Motor neuron (in vitro differentiated cells): ENCODE data around the gene TCTN2. TPM values are rescaled to one million over a fixed set of nuclear protein-coding genes. Genes with fewer than 3 reads are reported as not detected.

Experiments used
- ATAC-seq, 8 experiments: fragments of 200-7000 bp; cut with Tn5 transposase; replicated peaks in 6 of 8; 2 replicates each; pipeline ENCODE4 v1.8.0; 2021; ENCODE audit warnings: mild to moderate bottlenecking in 8 of 8, moderate library complexity in 8 of 8
- H3K27ac ChIP-seq, 2 donors: fragments of 250-450 bp; sonication (Bioruptor Pico); 2 replicates each; pipeline ENCODE4 v1.9.0; 2021; ENCODE audit warnings: antibody characterized with exemption in 2 of 2, mild to moderate bottlenecking in 2 of 2, moderate library complexity in 1 of 2
- H3K4me1 ChIP-seq, 2 donors: fragments of 250-450 bp; sonication (Bioruptor Pico); replicated peaks in 1 of 2; 2 replicates each; pipeline ENCODE4 v1.6.1; 2021; ENCODE audit warnings: antibody characterized with exemption in 2 of 2, mild to moderate bottlenecking in 2 of 2, moderate library complexity in 1 of 2
- H3K4me3 ChIP-seq, 5 donors: fragments of 250-450 bp; sonication (Bioruptor Pico); 2 replicates each; pipeline ENCODE4 v1.9.0; 2021; ENCODE audit warnings: antibody characterized with exemption in 5 of 5, mild to moderate bottlenecking in 5 of 5, moderate library complexity in 4 of 5
- WGBS, 10 experiments: fragments of 450-650 bp; shearing (Covaris generic); methylation state at CpG; one replicate each; pipeline ENCODE4 v1.0.0; 2022; 5-methylcytosine and 5-hydroxymethylcytosine counted together
- in situ Hi-C, 9 experiments: fragments of 400-800 bp; cut with MboI; loops; one replicate each; pipeline ENCODE4 v1.15.0; 2021; ENCODE audit warnings: low sequenced_read_pairs in 9 of 9, low pct_unique_long_range_greater_than_20kb in 2 of 9; ENCODE audit not compliant: unreplicated experiment in 9 of 9
- total RNA-seq, 8 experiments: library from RNA; unstranded; fragments of 300-600 nt; gene quantifications; 2 replicates each; pipeline versions ENCODE4 v1.2.3 to v1.2.4, GENCODE V29; 2022

TCTN2 gene
- total RNA-seq, 8 experiments from 2014 or later, result 2.4 to 33.3 (median 9.6) TPM

GRCh38 chr12:123754041-123754772 is 83.3 kb downstream of the TCTN2 start:
- WGBS, 10 experiments, result 85 to 100% (median 92%) methylated on average over 3 to 8 of the region's 12 CpGs; no CpG with 5 or more reads in 3 of the 10 experiments
- Histone ChIP-seq H3K4me1 (no peaks in the 10 kb centered on the region), H3K27ac (no peak overlapping the region), H3K4me3 (no peak overlapping the region)
- in situ Hi-C loops, result no loop called here
- ATAC-seq, result no peak

GRCh38 chr12:123757561-123757960 is 86.6 kb downstream of the TCTN2 start:
- Histone ChIP-seq H3K4me1 (peaks cover 0 to 4% of the 10 kb centered on the region in 2 donors), H3K27ac (no peak overlapping the region), H3K4me3 (no peak overlapping the region)
- ATAC-seq, result no peak
- WGBS, 10 experiments, result 74 to 98% (median 86%) methylated on average over 1 to 6 of the region's 6 CpGs; no CpG with 5 or more reads in 1 of the 10 experiments
- in situ Hi-C loops, result no loop called here

Other genes with a start within 250 kb of the TCTN2 start
- 1 to 10 TPM in 4 of 8 experiments, under 1 TPM in 4; 0.37 to 5.9 (median 1.9) TPM for gene RILPL2, start 234.4 kb upstream of the TCTN2 start, total RNA-seq
- 10 to 100 TPM; 15.7 to 38.5 (median 23.7) TPM for gene SNRNP35, start 213.0 kb upstream of the TCTN2 start, total RNA-seq
- gene RILPL1, start 137.4 kb upstream of the TCTN2 start, total RNA-seq, result 10 to 100 TPM in 7 of 8 experiments, 1 to 10 TPM in 1; 7.4 to 23.2 (median 13.0) TPM
- gene TMED2, start 86.6 kb upstream of the TCTN2 start, total RNA-seq, result 100 to 1,000 TPM in 7 of 8 experiments, 10 to 100 TPM in 1; 85.4 to 168 (median 129) TPM
- 10 to 100 TPM; 16.1 to 41.4 (median 24.0) TPM for gene DDX55, start 69.0 kb upstream of the TCTN2 start, total RNA-seq
- gene EIF2B1, start 37.4 kb upstream of the TCTN2 start, total RNA-seq, result 10 to 100 TPM; 27.9 to 52.2 (median 40.9) TPM
- gene GTF2H3, start 37.3 kb upstream of the TCTN2 start, total RNA-seq, result 10 to 100 TPM; 18.8 to 56.6 (median 28.2) TPM
- gene ATP6V0A2, start 41.2 kb downstream of the TCTN2 start, total RNA-seq, result 10 to 100 TPM; 11.3 to 34.5 (median 19.3) TPM
- 100 to 1,000 TPM in 1 of 8 experiments, 10 to 100 TPM in 2, 1 to 10 TPM in 4, under 1 TPM in 1; 0.67 to 153 (median 2.2) TPM for gene DNAH10, start 91.2 kb downstream of the TCTN2 start, total RNA-seq